PC-9 (cell line): Measurements from ENCODE around the gene SAT1.

Experiments used
- EZH2 ChIP-seq: fragments of 200-600 bp; sonication (generic); IDR thresholded peaks from 2 replicates; pipeline ENCODE4 v1.8.0; 2017; ENCODE audit warnings: antibody characterized with exemption, low read depth
- TF ChIP-seq, protein P1 (sequence below): fragments of 200-600 bp; sonication (generic); conservative IDR thresholded peaks from 2 replicates; pipeline ENCODE4 v1.6.1; 2017; ENCODE audit warnings: mixed run types, antibody characterized with exemption, mild to moderate bottlenecking, moderate library complexity

DNA sequence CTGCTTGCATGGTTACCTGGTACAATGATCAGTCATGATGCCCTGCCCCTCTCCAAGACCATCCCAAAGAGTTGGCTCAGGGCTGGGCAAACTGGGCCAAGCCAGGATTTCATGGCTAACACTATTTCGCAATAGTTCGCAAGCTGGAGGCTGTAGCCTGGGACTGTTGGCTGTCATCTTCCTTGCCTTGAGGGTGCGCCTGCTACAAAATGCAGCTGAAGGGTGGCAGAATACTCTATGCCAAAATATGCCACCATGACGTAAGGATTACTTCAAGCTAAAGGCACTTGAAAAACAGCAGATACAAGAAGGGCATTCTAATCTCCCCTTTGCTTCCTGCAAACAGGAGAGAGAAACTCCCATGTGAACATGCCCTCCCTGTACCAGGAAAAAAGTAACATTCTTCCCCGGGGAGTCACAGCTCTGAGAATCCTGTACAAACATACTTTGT, 21.0 kb downstream of the SAT1 start:
- no peak for TF ChIP-seq EZH2
- TF ChIP-seq, protein P1, sequence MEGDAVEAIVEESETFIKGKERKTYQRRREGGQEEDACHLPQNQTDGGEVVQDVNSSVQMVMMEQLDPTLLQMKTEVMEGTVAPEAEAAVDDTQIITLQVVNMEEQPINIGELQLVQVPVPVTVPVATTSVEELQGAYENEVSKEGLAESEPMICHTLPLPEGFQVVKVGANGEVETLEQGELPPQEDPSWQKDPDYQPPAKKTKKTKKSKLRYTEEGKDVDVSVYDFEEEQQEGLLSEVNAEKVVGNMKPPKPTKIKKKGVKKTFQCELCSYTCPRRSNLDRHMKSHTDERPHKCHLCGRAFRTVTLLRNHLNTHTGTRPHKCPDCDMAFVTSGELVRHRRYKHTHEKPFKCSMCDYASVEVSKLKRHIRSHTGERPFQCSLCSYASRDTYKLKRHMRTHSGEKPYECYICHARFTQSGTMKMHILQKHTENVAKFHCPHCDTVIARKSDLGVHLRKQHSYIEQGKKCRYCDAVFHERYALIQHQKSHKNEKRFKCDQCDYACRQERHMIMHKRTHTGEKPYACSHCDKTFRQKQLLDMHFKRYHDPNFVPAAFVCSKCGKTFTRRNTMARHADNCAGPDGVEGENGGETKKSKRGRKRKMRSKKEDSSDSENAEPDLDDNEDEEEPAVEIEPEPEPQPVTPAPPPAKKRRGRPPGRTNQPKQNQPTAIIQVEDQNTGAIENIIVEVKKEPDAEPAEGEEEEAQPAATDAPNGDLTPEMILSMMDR, result no peak
